Tibial nerve (tissue), 3 donors: Measurements from ENCODE around the gene NDUFS5.

ENCODE experiments used
- EP300 ChIP-seq, 2 donors: sonication (generic); formaldehyde crosslinking; IDR thresholded peaks; one replicate each; pipeline ENCODE4 v1.6.1; 2017; ENCODE audit warnings: antibody characterized with exemption in 2 of 2, mild to moderate bottlenecking in 1 of 2
- POLR2A ChIP-seq, 2 donors: fragments of 450-650 bp; IDR thresholded peaks; one replicate each; pipeline ENCODE4 v1.6.1; 2017; ENCODE audit warnings: antibody characterized with exemption in 2 of 2, mild to moderate bottlenecking in 2 of 2, moderate library complexity in 2 of 2

DNA sequence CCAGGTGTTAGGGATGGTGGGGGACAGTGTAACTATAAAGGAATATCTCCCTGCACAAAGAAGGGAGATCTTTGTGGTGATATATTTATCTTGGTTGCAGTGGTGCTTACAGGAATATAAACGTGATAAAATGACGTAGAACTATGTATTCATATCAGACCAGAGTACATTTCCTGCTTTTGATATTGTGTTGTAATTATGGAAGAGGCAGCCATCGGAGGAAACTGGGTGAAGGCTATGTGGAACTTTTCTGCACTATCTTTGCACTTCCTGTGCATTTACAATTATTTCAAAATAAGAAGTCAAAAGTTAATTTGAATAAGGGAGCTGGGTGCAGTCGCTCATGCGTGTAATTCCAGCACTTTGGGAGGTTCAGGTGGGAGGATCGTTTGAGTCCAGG is 37.6 kb downstream of the NDUFS5 start:
- TF ChIP-seq POLR2A (IDR thresholded peaks at IDR 0.05): no peak
- TF ChIP-seq EP300 (IDR thresholded peaks at IDR 0.05): no peak
